ENCODE measurements around the gene PFKL.

PFKL gene

GRCh38 chr21:44283948-44284347 lies 15.9 kb upstream of the PFKL start:
- no peak for TF ChIP-seq SIN3A (IDR thresholded peaks at IDR 0.05; ENCODE audit: borderline replicate concordance, insufficient read depth, low read length)
- no peak for TF ChIP-seq REST (IDR thresholded peaks at IDR 0.05; ENCODE audit: insufficient read depth in 1 of 2, low read depth in 2 of 2, low read length in 2 of 2)
- TF ChIP-seq POLR2AphosphoS5 (IDR thresholded peaks at IDR 0.05; ENCODE audit: low read depth, low read length) = no peak
- no peak for TF ChIP-seq TAF1 (IDR thresholded peaks at IDR 0.05; ENCODE audit: borderline replicate concordance, insufficient read depth, low read length)
- no peak for TF ChIP-seq FOXP2 (optimal IDR thresholded peaks at IDR 0.05; ENCODE audit: borderline replicate concordance, extremely low read depth, extremely low read length, insufficient read depth)

- TF ChIP-seq TAF1 (IDR thresholded peaks at IDR 0.05; ENCODE audit: borderline replicate concordance, insufficient read depth, low read length) = no peak
- no peak for TF ChIP-seq FOXP2 (optimal IDR thresholded peaks at IDR 0.05; ENCODE audit: borderline replicate concordance, extremely low read depth, extremely low read length, insufficient read depth)
- no peak for TF ChIP-seq POLR2AphosphoS5 (IDR thresholded peaks at IDR 0.05; ENCODE audit: low read depth, low read length)
- no peak for TF ChIP-seq SIN3A (IDR thresholded peaks at IDR 0.05; ENCODE audit: borderline replicate concordance, insufficient read depth, low read length)
- TF ChIP-seq REST (IDR thresholded peaks at IDR 0.05; ENCODE audit: insufficient read depth in 1 of 2, low read depth in 2 of 2, low read length in 2 of 2) = no peak
Observed at GRCh38 chr21:44285138-44285992, 14.5 kb upstream of the PFKL start, which contains the start of gene AIRE. AIRE (plus strand) TSS chr21:44285876; CDS start chr21:44286007, 131 bp downstream.

GRCh38 chr21:44286086-44286715 lies 13.7 kb upstream of the PFKL start:
- TF ChIP-seq REST (IDR thresholded peaks at IDR 0.05; ENCODE audit: insufficient read depth in 1 of 2, low read depth in 2 of 2, low read length in 2 of 2) = no peak
- no peak for TF ChIP-seq FOXP2 (optimal IDR thresholded peaks at IDR 0.05; ENCODE audit: borderline replicate concordance, extremely low read depth, extremely low read length, insufficient read depth)
- TF ChIP-seq POLR2AphosphoS5 (IDR thresholded peaks at IDR 0.05; ENCODE audit: low read depth, low read length) = no peak
- TF ChIP-seq TAF1 (IDR thresholded peaks at IDR 0.05; ENCODE audit: borderline replicate concordance, insufficient read depth, low read length) = no peak
- no peak for TF ChIP-seq SIN3A (IDR thresholded peaks at IDR 0.05; ENCODE audit: borderline replicate concordance, insufficient read depth, low read length)

GRCh38 chr21:44286716-44287632 lies 12.9 kb upstream of the PFKL start:
- TF ChIP-seq POLR2AphosphoS5 (IDR thresholded peaks at IDR 0.05; ENCODE audit: low read depth, low read length) = no peak
- TF ChIP-seq SIN3A (IDR thresholded peaks at IDR 0.05; ENCODE audit: borderline replicate concordance, insufficient read depth, low read length) = no peak
- TF ChIP-seq TAF1 (IDR thresholded peaks at IDR 0.05; ENCODE audit: borderline replicate concordance, insufficient read depth, low read length) = no peak
- TF ChIP-seq REST (IDR thresholded peaks at IDR 0.05; ENCODE audit: insufficient read depth in 1 of 2, low read depth in 2 of 2, low read length in 2 of 2) = no peak
- TF ChIP-seq FOXP2 (optimal IDR thresholded peaks at IDR 0.05; ENCODE audit: borderline replicate concordance, extremely low read depth, extremely low read length, insufficient read depth) = no peak
